ENCODE results near the gene ING3. TPM values are rescaled to one million over a fixed set of nuclear protein-coding genes. Genes with fewer than 3 reads are reported as not detected.
A peak's percentile ranks its signal among the peaks of the same experiment; 100 is the strongest.

ING3 gene
- total RNA-seq, 1 donor from 2014 or later = 20.2 TPM

DNA sequence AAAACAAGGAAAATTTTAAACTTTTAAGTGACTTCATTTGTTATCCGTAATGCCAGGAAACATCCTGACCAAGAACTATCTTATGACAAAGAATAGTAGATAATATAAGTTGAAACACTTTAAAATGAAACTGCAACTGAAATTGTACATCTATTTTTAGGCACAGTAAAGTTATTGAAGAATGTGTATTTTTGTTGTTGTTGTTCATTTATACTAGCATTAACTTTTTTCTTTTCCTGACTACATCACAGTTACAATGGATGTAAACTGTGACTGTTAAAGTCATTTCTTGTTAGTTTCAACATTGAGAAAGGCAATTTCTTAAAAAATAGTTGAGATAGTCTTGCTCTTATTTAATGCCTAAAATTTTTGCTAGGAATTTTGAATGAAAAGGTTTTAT, 40.6 kb downstream of the ING3 start:
- peaks cover 60% of the 10 kb centered on the region for H3K4me1 Mint-ChIP-seq (ENCODE audit: unreplicated experiment)
- H3K36me3 Mint-ChIP-seq (ENCODE audit: unreplicated experiment) = no peaks in the 10 kb centered on the region
- TF ChIP-seq, protein P1, sequence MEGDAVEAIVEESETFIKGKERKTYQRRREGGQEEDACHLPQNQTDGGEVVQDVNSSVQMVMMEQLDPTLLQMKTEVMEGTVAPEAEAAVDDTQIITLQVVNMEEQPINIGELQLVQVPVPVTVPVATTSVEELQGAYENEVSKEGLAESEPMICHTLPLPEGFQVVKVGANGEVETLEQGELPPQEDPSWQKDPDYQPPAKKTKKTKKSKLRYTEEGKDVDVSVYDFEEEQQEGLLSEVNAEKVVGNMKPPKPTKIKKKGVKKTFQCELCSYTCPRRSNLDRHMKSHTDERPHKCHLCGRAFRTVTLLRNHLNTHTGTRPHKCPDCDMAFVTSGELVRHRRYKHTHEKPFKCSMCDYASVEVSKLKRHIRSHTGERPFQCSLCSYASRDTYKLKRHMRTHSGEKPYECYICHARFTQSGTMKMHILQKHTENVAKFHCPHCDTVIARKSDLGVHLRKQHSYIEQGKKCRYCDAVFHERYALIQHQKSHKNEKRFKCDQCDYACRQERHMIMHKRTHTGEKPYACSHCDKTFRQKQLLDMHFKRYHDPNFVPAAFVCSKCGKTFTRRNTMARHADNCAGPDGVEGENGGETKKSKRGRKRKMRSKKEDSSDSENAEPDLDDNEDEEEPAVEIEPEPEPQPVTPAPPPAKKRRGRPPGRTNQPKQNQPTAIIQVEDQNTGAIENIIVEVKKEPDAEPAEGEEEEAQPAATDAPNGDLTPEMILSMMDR (IDR thresholded peaks at IDR 0.05) = no peak
- H3K27me3 Mint-ChIP-seq (ENCODE audit: unreplicated experiment) = no peaks in the 10 kb centered on the region
- H3K9me3 Mint-ChIP-seq (ENCODE audit: unreplicated experiment) = no peaks in the 10 kb centered on the region
- H3K4me3 Mint-ChIP-seq (ENCODE audit: unreplicated experiment) = peak overlapping the region; percentile 39
- peak overlapping the region; percentile 70 for H3K27ac Mint-ChIP-seq (ENCODE audit: unreplicated experiment)
- DNase-seq (ENCODE audit: extremely low spot score, unreplicated experiment) = no peak

- H3K9me3 Mint-ChIP-seq (ENCODE audit: unreplicated experiment) = no peaks in the 10 kb centered on the region
- H3K27me3 Mint-ChIP-seq (ENCODE audit: unreplicated experiment) = no peaks in the 10 kb centered on the region
- H3K36me3 Mint-ChIP-seq (ENCODE audit: unreplicated experiment) = no peaks in the 10 kb centered on the region
- no peak for DNase-seq (ENCODE audit: extremely low spot score, unreplicated experiment)
- TF ChIP-seq, protein P1 (IDR thresholded peaks at IDR 0.05) = no peak
- peaks cover 65% of the 10 kb centered on the region for H3K4me1 Mint-ChIP-seq (ENCODE audit: unreplicated experiment)
- H3K4me3 Mint-ChIP-seq (ENCODE audit: unreplicated experiment) = peak overlapping the region; percentile 39
- H3K27ac Mint-ChIP-seq (ENCODE audit: unreplicated experiment) = peak overlapping the region; percentile 70
Observed at GRCh38 chr7:120991581-120991980, 41.0 kb downstream of the ING3 start.

DNA sequence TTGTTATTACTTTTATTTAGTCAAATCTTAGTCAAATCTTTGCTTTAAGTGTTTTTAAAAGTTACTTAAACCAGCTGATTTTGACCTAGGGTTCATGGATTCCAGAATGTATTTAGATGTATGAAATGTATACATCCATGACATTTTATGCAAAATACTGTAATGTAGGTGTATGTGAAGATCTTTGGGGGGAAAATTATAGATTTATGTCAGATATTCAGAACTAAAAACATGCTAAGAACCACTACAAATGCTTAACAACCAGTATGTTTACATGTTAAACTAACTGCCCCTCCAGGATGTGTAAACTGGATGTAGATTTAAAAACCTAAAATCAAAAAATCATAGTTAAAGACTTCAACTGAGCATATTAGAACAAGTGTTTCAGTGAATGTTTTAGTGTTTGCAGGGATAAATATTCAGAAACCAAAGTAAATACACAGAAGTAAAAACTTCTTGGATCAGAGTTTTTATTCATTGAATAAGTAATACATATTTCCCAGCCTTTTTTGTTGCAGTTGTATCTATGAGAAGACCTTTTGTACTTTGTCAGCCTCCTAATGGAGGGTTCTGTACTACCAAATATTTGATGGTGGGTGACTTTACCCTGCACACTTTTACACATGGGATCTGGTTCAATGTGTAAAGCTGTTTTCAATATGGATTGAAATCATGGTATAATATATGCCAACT, 41.8 kb downstream of the ING3 start:
- H3K9me3 Mint-ChIP-seq (ENCODE audit: unreplicated experiment) = no peaks in the 10 kb centered on the region
- H3K4me1 Mint-ChIP-seq (ENCODE audit: unreplicated experiment) = peaks cover 66% of the 10 kb centered on the region
- no peaks in the 10 kb centered on the region for H3K36me3 Mint-ChIP-seq (ENCODE audit: unreplicated experiment)
- TF ChIP-seq, protein P1 (IDR thresholded peaks at IDR 0.05) = no peak
- no peak for DNase-seq (ENCODE audit: extremely low spot score, unreplicated experiment)
- H3K27me3 Mint-ChIP-seq (ENCODE audit: unreplicated experiment) = no peaks in the 10 kb centered on the region
- H3K27ac Mint-ChIP-seq (ENCODE audit: unreplicated experiment) = peak overlapping the region; percentile 28
- H3K4me3 Mint-ChIP-seq (ENCODE audit: unreplicated experiment) = no peak overlapping the region

- Mint-ChIP-seq H3K4me1 (ENCODE audit: unreplicated experiment) (peaks cover 63% of the 10 kb centered on the region), H3K27ac (ENCODE audit: unreplicated experiment) (peak overlapping the region; percentile 11), H3K4me3 (ENCODE audit: unreplicated experiment) (no peak overlapping the region), H3K27me3 (ENCODE audit: unreplicated experiment) (no peaks in the 10 kb centered on the region), H3K36me3 (ENCODE audit: unreplicated experiment) (no peaks in the 10 kb centered on the region), H3K9me3 (ENCODE audit: unreplicated experiment) (no peaks in the 10 kb centered on the region)
- TF ChIP-seq, protein P1 (IDR thresholded peaks at IDR 0.05) = no peak
- no peak for DNase-seq (ENCODE audit: extremely low spot score, unreplicated experiment)
Observed at GRCh38 chr7:120992965-120993494, 42.5 kb downstream of the ING3 start.

GRCh38 chr7:120993553-120994191, 43.1 kb downstream of the ING3 start:
- Mint-ChIP-seq H3K27ac (ENCODE audit: unreplicated experiment) (no peak overlapping the region), H3K36me3 (ENCODE audit: unreplicated experiment) (no peaks in the 10 kb centered on the region), H3K4me3 (ENCODE audit: unreplicated experiment) (no peak overlapping the region), H3K4me1 (ENCODE audit: unreplicated experiment) (peaks cover 58% of the 10 kb centered on the region), H3K9me3 (ENCODE audit: unreplicated experiment) (no peaks in the 10 kb centered on the region), H3K27me3 (ENCODE audit: unreplicated experiment) (no peaks in the 10 kb centered on the region)
- TF ChIP-seq, protein P1 (IDR thresholded peaks at IDR 0.05) = no peak
- no peak for DNase-seq (ENCODE audit: extremely low spot score, unreplicated experiment)
